IMR-90 (cell line): Measurements from ENCODE around the gene ERBB4. TPM values are rescaled to one million over a fixed set of nuclear protein-coding genes. Genes with fewer than 3 reads are reported as not detected.

Experiments used
- ATAC-seq: fragments of 200-7000 bp; cut with Tn5 transposase; 2 replicates; pipeline ENCODE4 v1.9.1; 2020; ENCODE audit warnings: low read depth, mild to moderate bottlenecking, moderate library complexity
- BruUV-seq: library from RNA; stranded (reverse); fragments of 400-500 nt; replicated peaks from 2 replicates; lab custom pipeline; 2021; lab: Mats Ljungman, UMichigan
- CTCF ChIA-PET: fragments of 300-600 bp; formaldehyde crosslinking; extraction: SDS; loops from one replicate; lab custom pipeline; 2021; ENCODE audit warnings: antibody characterized with exemption; lab: Yijun Ruan, JAX
- POLR2A ChIA-PET: fragments of 300-600 bp; sonication (Branson Sonifier 250); formaldehyde crosslinking; loops from one replicate; lab custom pipeline; 2022; ENCODE audit warnings: antibody characterized with exemption; ENCODE audit not compliant: unreplicated experiment; lab: Charles Lee
- DNase-seq: peaks from one replicate; pipeline ENCODE4 v3.0.0; 2013
- H2AFZ ChIP-seq: replicated peaks from 2 replicates; pipeline ENCODE3; 2013; ENCODE audit warnings: low read length, mild to moderate bottlenecking; ENCODE audit not compliant: poor library complexity
- H2AK5ac ChIP-seq: 2 replicates; pipeline ENCODE4 v1.6.1; 2013; ENCODE audit warnings: low read depth, low read length, inconsistent platforms
- H2AK9ac ChIP-seq: replicated peaks from 2 replicates; pipeline ENCODE3; 2013; ENCODE audit warnings: mild to moderate bottlenecking, low read depth, low read length, moderate library complexity; ENCODE audit not compliant: poor library complexity
- H2BK120ac ChIP-seq: 2 replicates; pipeline ENCODE4 v1.6.1; 2013; ENCODE audit warnings: low read depth, low read length, inconsistent platforms
- H2BK15ac ChIP-seq: 3 replicates; pipeline ENCODE4 v1.6.1; 2013; ENCODE audit warnings: low read depth, low read length, inconsistent platforms
- H2BK20ac ChIP-seq: 2 replicates; pipeline ENCODE4 v1.6.1; 2013; ENCODE audit warnings: low read depth, mild to moderate bottlenecking, inconsistent platforms, low read length, moderate library complexity
- H2BK5ac ChIP-seq: 2 replicates; pipeline ENCODE4 v1.6.1; 2013; ENCODE audit warnings: mild to moderate bottlenecking, low read depth, low read length, inconsistent platforms; ENCODE audit not compliant: poor library complexity, severe bottlenecking
- H3K14ac ChIP-seq: replicated peaks from 2 replicates; pipeline ENCODE4 v1.6.1; 2013; ENCODE audit warnings: low read depth, low read length, inconsistent platforms
- H3K18ac ChIP-seq: 2 replicates; pipeline ENCODE4 v1.6.1; 2013; ENCODE audit warnings: low read depth, low read length, control low read depth
- H3K23ac ChIP-seq: 2 replicates; pipeline ENCODE4 v1.6.1; 2013; ENCODE audit warnings: low read depth, low read length, inconsistent platforms
- H3K27ac ChIP-seq: 2 replicates; pipeline ENCODE4 v1.5.1; 2013; ENCODE audit warnings: mild to moderate bottlenecking, control low read depth, low read length; ENCODE audit not compliant: insufficient read depth
- H3K27me3 ChIP-seq: 2 replicates; pipeline ENCODE4 v1.6.1; 2013; ENCODE audit warnings: low read length; ENCODE audit not compliant: control insufficient read depth, insufficient read depth
- H3K36me3 ChIP-seq: 2 replicates; pipeline ENCODE4 v1.6.1; 2013; ENCODE audit warnings: low read length, mixed read lengths; ENCODE audit not compliant: control insufficient read depth, insufficient read depth
- H3K4ac ChIP-seq: 2 replicates; pipeline ENCODE4 v1.6.1; 2013; ENCODE audit warnings: low read depth, low read length, inconsistent platforms
- H3K4me1 ChIP-seq: 2 replicates; pipeline ENCODE4 v1.6.1; 2013; ENCODE audit warnings: low read length, mixed read lengths; ENCODE audit not compliant: control insufficient read depth, insufficient read depth
- H3K4me2 ChIP-seq: 2 replicates; pipeline ENCODE4 v1.6.1; 2013; ENCODE audit warnings: low read depth, mild to moderate bottlenecking, control low read depth, low read length, moderate library complexity
- H3K4me3 ChIP-seq: 2 replicates; pipeline ENCODE4 v1.5.1; 2013; ENCODE audit warnings: low read depth, mild to moderate bottlenecking, control low read depth, low read length, moderate library complexity; ENCODE audit not compliant: insufficient read depth
- H3K56ac ChIP-seq: 2 replicates; pipeline ENCODE4 v1.6.1; 2013; ENCODE audit warnings: low read length, inconsistent platforms; ENCODE audit not compliant: insufficient read depth; ENCODE audit errors: extremely low read depth
- H3K79me1 ChIP-seq, 2 experiments: 2 replicates each; pipeline ENCODE4 v1.6.1; 2013; ENCODE audit warnings: low read length in 2 of 2, inconsistent platforms in 1 of 2, low read depth in 1 of 2
- H3K9ac ChIP-seq: 2 replicates; pipeline ENCODE4 v1.6.1; 2013; ENCODE audit warnings: low read depth, low read length, control low read depth
- H3K9me1 ChIP-seq: 2 replicates; pipeline ENCODE4 v1.6.1; 2013; ENCODE audit warnings: low read length, inconsistent platforms; ENCODE audit not compliant: insufficient read depth
- H3K9me3 ChIP-seq: 2 replicates; pipeline ENCODE4 v1.6.1; 2013; ENCODE audit warnings: low read length; ENCODE audit not compliant: control insufficient read depth, insufficient read depth
- H4K20me1 ChIP-seq: 2 replicates; pipeline ENCODE4 v1.6.1; 2013; ENCODE audit warnings: low read length, inconsistent platforms; ENCODE audit not compliant: insufficient read depth
- H4K5ac ChIP-seq: 2 replicates; pipeline ENCODE4 v1.6.1; 2013; ENCODE audit warnings: mild to moderate bottlenecking, low read depth, low read length, control low read depth
- H4K8ac ChIP-seq, 2 experiments: 2 replicates each; pipeline ENCODE4 v1.6.1; 2013; ENCODE audit warnings: low read depth in 2 of 2, low read length in 2 of 2, control low read depth in 1 of 2, inconsistent platforms in 1 of 2
- H4K91ac ChIP-seq: 2 replicates; pipeline ENCODE4 v1.6.1; 2013; ENCODE audit warnings: low read depth, low read length, inconsistent platforms; ENCODE audit not compliant: insufficient read depth
- MAFK ChIP-seq: IDR thresholded peaks from 2 replicates; pipeline ENCODE4 v1.6.1; 2012; ENCODE audit warnings: low read depth, low read length, improper control_type of control experiment
- MAZ ChIP-seq: IDR thresholded peaks from 2 replicates; pipeline ENCODE4 v1.6.1; 2012; ENCODE audit warnings: low read depth, mild to moderate bottlenecking, low read length, improper control_type of control experiment, moderate library complexity, borderline replicate concordance
- MXI1 ChIP-seq: IDR thresholded peaks from 2 replicates; pipeline ENCODE4 v1.6.1; 2012; ENCODE audit warnings: low read depth, mild to moderate bottlenecking, low read length, moderate library complexity, borderline replicate concordance
- POLR2A ChIP-seq: IDR thresholded peaks from 2 replicates; pipeline ENCODE4 v1.6.1; 2012; ENCODE audit warnings: mild to moderate bottlenecking, low read depth, low read length
- WGBS, 2 experiments: methylation state at CpG; one replicate each; pipeline versions ENCODE4 v1.1.5 to v1.1.7; 2013; ENCODE audit warnings: missing lambda C conversion rate in 2 of 2; ENCODE audit not compliant: insufficient read length in 1 of 2; ENCODE audit errors: extremely low coverage in 2 of 2; 5-methylcytosine and 5-hydroxymethylcytosine counted together
- dilution Hi-C: fragments of 300-500 bp; cut with HindIII; formaldehyde crosslinking; loops from one replicate; pipeline ENCODE4 v1.14.3; 2018; ENCODE audit warnings: low sequenced_read_pairs; ENCODE audit not compliant: unreplicated experiment
- in situ Hi-C: fragments of 300-500 bp; cut with MboI; formaldehyde crosslinking; loops from 3 replicates; pipeline ENCODE4 v1.14.3; 2019; ENCODE audit warnings: low sequenced_read_pairs, inconsistent platforms, mixed read lengths
- intact Hi-C: fragments of 100-400 bp; cut with micrococcal nuclease; formaldehyde crosslinking; loops from 2 replicates; pipeline ENCODE4 v1.10.0; 2022
- polyA plus RNA-seq, 3 experiments: library from polyadenylated mRNA; depleted of rRNA; stranded (reverse); fragments of >200 nt; gene quantifications; 2 replicates each; pipeline ENCODE4 v1.2.3, GENCODE V29; 2012; ENCODE audit warnings: low replicate concordance in 1 of 3
- total RNA-seq: library from RNA; depleted of rRNA; stranded (reverse); fragments of >200 nt; gene quantifications from 2 replicates; pipeline ENCODE4 v1.2.3, GENCODE V29; 2012

Gene ERBB4
- total and polyA plus RNA-seq, 2 of the 4 experiments (the other 2 are of a cell fraction), result not detected

- in situ Hi-C loops, result no loop called here
- Histone ChIP-seq H3K4me1 (no peaks in the 10 kb centered on the region), H3K23ac (no peak overlapping the region), H3K36me3 (no peaks in the 10 kb centered on the region), H3K4me3 (no peak overlapping the region), H3K18ac (no peak overlapping the region), H3K9me1 (no peaks in the 10 kb centered on the region), H2AK5ac (no peak overlapping the region), H3K14ac (no peak overlapping the region), H2AFZ (no peak overlapping the region), H2BK15ac (no peak overlapping the region), H3K4me2 (0 out of 2 replicates have a peak overlapping the region, but pooled peaks have one; percentile 36), H2AK9ac (no peak overlapping the region), H3K27me3 (no peaks in the 10 kb centered on the region), H2BK5ac (no peak overlapping the region), H2BK120ac (no peak overlapping the region), H3K27ac (no peak overlapping the region), H2BK20ac (no peak overlapping the region), H3K9me3 (no peaks in the 10 kb centered on the region), H4K5ac (no peak overlapping the region), H3K79me1 (no peaks in the 10 kb centered on the region), H4K91ac (no peak overlapping the region), H4K20me1 (no peaks in the 10 kb centered on the region), H3K56ac (no peak overlapping the region), H3K4ac (no peak overlapping the region), H3K9ac (no peak overlapping the region), H4K8ac (no peak overlapping the region)
- no TSS peak for BruUV-seq
- intact Hi-C loops, result no loop called here
- TF ChIP-seq MXI1, result no peak
- no peak for TF ChIP-seq MAFK
- TF ChIP-seq POLR2A, result no peak
- TF ChIP-seq MAZ, result no peak
- DNase-seq, result peak; percentile 15
- ChIA-PET CTCF (no interaction called here), POLR2A (no interaction called here)
- dilution Hi-C loops, result no loop called here
- ATAC-seq, result peak; percentile 71
- no CpG with 5 or more reads among the region's 2 CpGs for WGBS, 2 experiments
Measured at GRCh38 chr2:212136216-212136795, 402.3 kb downstream of the ERBB4 start.
